AG09319 (cell line): ENCODE measurements around the gene LINGO3.

Experiments used
- DNase-seq: peaks from one replicate; pipeline ENCODE4 v3.0.0-alpha.2; 2010; ENCODE audit warnings: low read depth; ENCODE audit errors: extremely low read depth
- CTCF ChIP-seq: IDR thresholded peaks from 2 replicates; pipeline ENCODE4 v1.5.1; 2011; ENCODE audit warnings: low read depth, mild to moderate bottlenecking, inconsistent platforms, low read length, moderate library complexity

LINGO3 gene

GRCh38 chr19:2268480-2268830, 39.5 kb downstream of the LINGO3 start:
- no peak for DNase-seq
- no peak for TF ChIP-seq CTCF

GRCh38 chr19:2266183-2266993, 41.6 kb downstream of the LINGO3 start:
- no peak for DNase-seq
- no peak for TF ChIP-seq CTCF

GRCh38 chr19:2261438-2262172, 46.3 kb downstream of the LINGO3 start:
- no peak for DNase-seq
- TF ChIP-seq CTCF, result peak; percentile 45

- no peak for DNase-seq
- TF ChIP-seq CTCF, result no peak
Measured at GRCh38 chr19:2260341-2260805, 47.6 kb downstream of the LINGO3 start.

- DNase-seq, result no peak
- no peak for TF ChIP-seq CTCF
Measured at GRCh38 chr19:2259336-2259735, 48.6 kb downstream of the LINGO3 start.
